Ureter (tissue), 1 donor: ENCODE results near the gene GFOD1. TPM values are rescaled to one million over a fixed set of nuclear protein-coding genes. Genes with fewer than 3 reads are reported as not detected.
"Not testable (repeated sequence)": the region's sequence is repeated elsewhere in the genome, so short reads cannot be mapped to it uniquely, and the experiment has no call there.

ENCODE experiments used
- DNase-seq: peaks from one replicate; pipeline ENCODE4 v3.0.0-alpha.2; 2020; ENCODE audit warnings: low spot score
- total RNA-seq: library from RNA; stranded (reverse); gene quantifications from one replicate; pipeline ENCODE4 v1.2.4, GENCODE V29; 2023
- donor health status: DM: yes; HTN: yes; CAD: no.

Gene GFOD1
- total RNA-seq, 1 donor from 2014 or later: 19.3 TPM

- DNase-seq: no peak
Measured at GRCh38 chr6:13465734-13466133, 21.7 kb downstream of the GFOD1 start.

GRCh38 chr6:13463941-13464340, 23.5 kb downstream of the GFOD1 start:
- no peak for DNase-seq

- no peak for DNase-seq
Measured at GRCh38 chr6:13463328-13463717, 24.1 kb downstream of the GFOD1 start.

- DNase-seq: no peak
Measured at GRCh38 chr6:13462458-13463327, 24.7 kb downstream of the GFOD1 start.

- DNase-seq: no peak
Measured at GRCh38 chr6:13461805-13462204, 25.6 kb downstream of the GFOD1 start.

GRCh38 chr6:13461307-13461706, 26.1 kb downstream of the GFOD1 start:
- no peak for DNase-seq

- DNase-seq: not testable (repeated sequence)
Measured at GRCh38 chr6:13460289-13460688, 27.1 kb downstream of the GFOD1 start.

GRCh38 chr6:13457577-13457976, 29.8 kb downstream of the GFOD1 start:
- DNase-seq: no peak

- no peak for DNase-seq
Measured at GRCh38 chr6:13455552-13455966, 31.8 kb downstream of the GFOD1 start.

- DNase-seq: no peak
Measured at GRCh38 chr6:13454286-13455221, 32.8 kb downstream of the GFOD1 start.

- no peak for DNase-seq
Measured at GRCh38 chr6:13453771-13454251, 33.6 kb downstream of the GFOD1 start.

GRCh38 chr6:13453153-13453552, 34.2 kb downstream of the GFOD1 start:
- no peak for DNase-seq

- no peak for DNase-seq
Measured at GRCh38 chr6:13452346-13453117, 34.9 kb downstream of the GFOD1 start.

GRCh38 chr6:13451181-13451895, 36.1 kb downstream of the GFOD1 start:
- DNase-seq: no peak

- DNase-seq: no peak
Measured at GRCh38 chr6:13450628-13451027, 36.8 kb downstream of the GFOD1 start.

GRCh38 chr6:13447949-13448724, 39.3 kb downstream of the GFOD1 start:
- DNase-seq: no peak

- DNase-seq: no peak
Measured at GRCh38 chr6:13446381-13446780, 41.0 kb downstream of the GFOD1 start.

GRCh38 chr6:13445744-13446115, 41.7 kb downstream of the GFOD1 start:
- no peak for DNase-seq

- DNase-seq: peak; percentile 81
Measured at GRCh38 chr6:13445005-13445743, 42.2 kb downstream of the GFOD1 start.

- no peak for DNase-seq
Measured at GRCh38 chr6:13444604-13445003, 42.8 kb downstream of the GFOD1 start.
